H1 (cell line): ENCODE measurements around the gene FBXO21. TPM values are rescaled to one million over a fixed set of nuclear protein-coding genes. Genes with fewer than 3 reads are reported as not detected.

Experiments used
- CTCF ChIA-PET: fragments of 300-600 bp; sonication (Branson Sonifier 250); formaldehyde crosslinking; loops from one replicate; lab custom pipeline; 2021; ENCODE audit not compliant: partially characterized antibody; lab: Charles Lee
- POLR2A ChIA-PET: fragments of 300-600 bp; sonication (Branson Sonifier 250); formaldehyde crosslinking; loops from one replicate; lab custom pipeline; 2021; ENCODE audit warnings: inconsistent platforms; ENCODE audit not compliant: partially characterized antibody; lab: Charles Lee
- DNase-seq, 2 experiments: peaks; one replicate each; pipeline versions ENCODE4 v3.0.0 to v3.0.0-alpha.2; 2010 to 2022; ENCODE audit warnings: low spot score in 2 of 2, low read depth in 1 of 2, mixed read lengths in 1 of 2
- FAIRE-seq: peaks from 2 replicates; lab custom pipeline; 2011; peaks lifted over from hg19 to GRCh38; lab: Jason Lieb, UNC
- H2AFZ ChIP-seq: 2 replicates; pipeline ENCODE4 v1.8.1; 2012; ENCODE audit warnings: low read length, inconsistent platforms
- H2AK5ac ChIP-seq: 2 replicates; pipeline ENCODE4 v1.6.1; 2013; ENCODE audit warnings: low read depth, low read length
- H2BK120ac ChIP-seq: replicated peaks from 2 replicates; pipeline ENCODE3; 2013; ENCODE audit warnings: low read depth, low read length, inconsistent platforms
- H2BK12ac ChIP-seq: 2 replicates; pipeline ENCODE4 v1.6.1; 2013; ENCODE audit warnings: low read depth, low read length
- H2BK15ac ChIP-seq: 2 replicates; pipeline ENCODE4 v1.6.1; 2013; ENCODE audit warnings: low read length
- H2BK20ac ChIP-seq: 2 replicates; pipeline ENCODE4 v1.6.1; 2013; ENCODE audit warnings: low read length
- H2BK5ac ChIP-seq: 2 replicates; pipeline ENCODE4 v1.6.1; 2013; ENCODE audit warnings: low read depth, low read length
- H3K14ac ChIP-seq: 2 replicates; pipeline ENCODE4 v1.6.1; 2013; ENCODE audit warnings: inconsistent platforms; ENCODE audit not compliant: insufficient read length
- H3K18ac ChIP-seq: 2 replicates; pipeline ENCODE4 v1.6.1; 2013; ENCODE audit warnings: low read length; ENCODE audit errors: extremely low read depth
- H3K23ac ChIP-seq: 2 replicates; pipeline ENCODE4 v1.6.1; 2013; ENCODE audit warnings: inconsistent platforms; ENCODE audit not compliant: insufficient read length
- H3K23me2 ChIP-seq: 2 replicates; pipeline ENCODE4 v1.6.1; 2013; ENCODE audit warnings: low read depth, low read length
- H3K27ac ChIP-seq: 2 replicates; pipeline ENCODE4 v1.6.1; 2011; ENCODE audit warnings: low read depth, low read length, inconsistent platforms
- H3K27me3 ChIP-seq, 4 experiments: replicated peaks in 1 of 4; 1 replicate in 1 of 4; 2 replicates in 3 of 4; pipeline versions ENCODE4 v1.6.1 to v1.8.1; 2011 to 2013; ENCODE audit warnings: low read length in 3 of 4, mild to moderate bottlenecking in 3 of 4, inconsistent platforms in 2 of 4, mixed read lengths in 2 of 4, moderate library complexity in 1 of 4; ENCODE audit not compliant: control insufficient read depth in 3 of 4, insufficient read depth in 3 of 4; ENCODE audit errors: extremely low read depth in 1 of 4
- H3K36me3 ChIP-seq, 4 experiments: 2 replicates each; pipeline versions ENCODE4 v1.6.1 to v1.8.1; 2011 to 2013; ENCODE audit warnings: mild to moderate bottlenecking in 4 of 4, low read length in 3 of 4, moderate library complexity in 2 of 4, control low read depth in 1 of 4, inconsistent platforms in 1 of 4; ENCODE audit not compliant: insufficient read depth in 4 of 4, control insufficient read depth in 2 of 4
- H3K4ac ChIP-seq: replicated peaks from 2 replicates; pipeline ENCODE3; 2013; ENCODE audit warnings: low read length, low read depth, mixed read lengths, inconsistent platforms; ENCODE audit not compliant: insufficient read length
- H3K4me1 ChIP-seq, 4 experiments: replicated peaks in 1 of 4; 1 replicate in 1 of 4; 2 replicates in 3 of 4; pipeline versions ENCODE4 v1.6.1 to v1.8.1; 2011 to 2013; ENCODE audit warnings: low read length in 3 of 4, inconsistent platforms in 2 of 4, mixed read lengths in 1 of 4; ENCODE audit not compliant: insufficient read depth in 4 of 4, control insufficient read depth in 3 of 4
- H3K4me2 ChIP-seq, 2 experiments: 2 replicates each; pipeline versions ENCODE4 v1.6.1 to v1.8.1; 2011 to 2013; ENCODE audit warnings: low read depth in 2 of 2, low read length in 2 of 2, control low read depth in 1 of 2, inconsistent platforms in 1 of 2, mild to moderate bottlenecking in 1 of 2; ENCODE audit not compliant: insufficient read depth in 1 of 2
- H3K4me3 ChIP-seq, 4 experiments: fragments of 200-600, 300-600 bp in 1 of 4; sonication (generic), shearing (Covaris generic), sonication (Bioruptor Twin) in 1 of 4; 2 replicates each; pipeline versions ENCODE4 v1.5.1 to v1.8.1; 2011 to 2016; ENCODE audit warnings: low read length in 4 of 4, low read depth in 3 of 4, control low read depth in 2 of 4, inconsistent platforms in 2 of 4, mild to moderate bottlenecking in 2 of 4, mixed read lengths in 1 of 4, moderate library complexity in 1 of 4; ENCODE audit not compliant: insufficient read depth in 2 of 4; ENCODE audit errors: extremely low read depth in 1 of 4
- H3K56ac ChIP-seq: replicated peaks from 2 replicates; pipeline ENCODE3; 2013; ENCODE audit warnings: low read depth, mild to moderate bottlenecking, mixed read lengths, low read length, inconsistent platforms; ENCODE audit not compliant: insufficient read length
- H3K79me1 ChIP-seq: 2 replicates; pipeline ENCODE4 v1.6.1; 2013; ENCODE audit warnings: low read depth, low read length, control low read depth
- H3K79me2 ChIP-seq, 2 experiments: 2 replicates each; pipeline versions ENCODE4 v1.6.1 to v1.8.1; 2012 to 2013; ENCODE audit warnings: low read length in 2 of 2, mild to moderate bottlenecking in 2 of 2, inconsistent platforms in 1 of 2; ENCODE audit not compliant: insufficient read depth in 2 of 2, control insufficient read depth in 1 of 2
- H3K9ac ChIP-seq, 4 experiments: replicated peaks in 1 of 4; 1 replicate in 1 of 4; 2 replicates in 3 of 4; pipeline versions ENCODE4 v1.6.1 to v1.8.1; 2011 to 2013; ENCODE audit warnings: low read depth in 3 of 4, low read length in 3 of 4, control low read depth in 2 of 4, mild to moderate bottlenecking in 2 of 4, moderate library complexity in 2 of 4, inconsistent platforms in 1 of 4; ENCODE audit errors: extremely low read depth in 1 of 4
- H3K9me3 ChIP-seq, 2 experiments: 2 replicates each; pipeline versions ENCODE4 v1.6.1 to v1.8.1; 2012 to 2013; ENCODE audit warnings: mild to moderate bottlenecking in 2 of 2, moderate library complexity in 2 of 2, control low read depth in 1 of 2, inconsistent platforms in 1 of 2, low read depth in 1 of 2, low read length in 1 of 2, mixed read lengths in 1 of 2; ENCODE audit not compliant: insufficient read depth in 2 of 2
- H4K20me1 ChIP-seq, 2 experiments: replicated peaks in 1 of 2; 2 replicates each; pipeline versions ENCODE3 to v1.8.1; 2011 to 2013; ENCODE audit warnings: inconsistent platforms in 2 of 2, low read length in 2 of 2, mild to moderate bottlenecking in 1 of 2; ENCODE audit not compliant: insufficient read depth in 2 of 2, control insufficient read depth in 1 of 2
- H4K5ac ChIP-seq: 2 replicates; pipeline ENCODE4 v1.6.1; 2013; ENCODE audit warnings: low read length, low read depth, mixed read lengths, inconsistent platforms; ENCODE audit not compliant: insufficient read length
- H4K8ac ChIP-seq: 2 replicates; pipeline ENCODE4 v1.8.0; 2013; ENCODE audit warnings: mild to moderate bottlenecking, moderate library complexity, low read length, inconsistent platforms; ENCODE audit not compliant: insufficient read depth; ENCODE audit errors: extremely low read depth
- H4K91ac ChIP-seq: replicated peaks from 2 replicates; pipeline ENCODE3; 2013; ENCODE audit warnings: low read length, mixed read lengths, inconsistent platforms; ENCODE audit not compliant: insufficient read length
- CREB1 ChIP-seq: IDR thresholded peaks from 2 replicates; pipeline ENCODE4 v1.6.1; 2012; ENCODE audit warnings: inconsistent platforms
- FOSL1 ChIP-seq: IDR thresholded peaks from 2 replicates; pipeline ENCODE4 v1.6.1; 2011; ENCODE audit warnings: mild to moderate bottlenecking, low read depth, low read length, moderate library complexity; ENCODE audit not compliant: insufficient read depth
- JUND ChIP-seq: IDR thresholded peaks from 2 replicates; pipeline ENCODE4 v1.6.1; 2011; ENCODE audit warnings: mild to moderate bottlenecking, improper control_type of control experiment, low read length
- KDM5A ChIP-seq: fragments of 200-600 bp; IDR thresholded peaks from 2 replicates; pipeline ENCODE4 v1.7.1; 2012; ENCODE audit warnings: mild to moderate bottlenecking, low read length, inconsistent platforms, mixed read lengths
- NANOG ChIP-seq: IDR thresholded peaks from 2 replicates; pipeline ENCODE4 v1.6.1; 2011; ENCODE audit warnings: low read length, low read depth, mild to moderate bottlenecking, inconsistent platforms; ENCODE audit not compliant: insufficient read depth, poor library complexity, severe bottlenecking
- PHF8 ChIP-seq: fragments of 200-600 bp; sonication (generic); conservative IDR thresholded peaks from 2 replicates; pipeline ENCODE4 v1.7.1; 2012; ENCODE audit warnings: low read depth, mild to moderate bottlenecking, inconsistent platforms, low read length, moderate library complexity
- POLR2A ChIP-seq, 2 experiments: IDR thresholded peaks; 1 replicate in 1 of 2; 2 replicates in 1 of 2; pipeline ENCODE4 v1.6.1; 2011; ENCODE audit warnings: low read depth in 2 of 2, low read length in 2 of 2, mild to moderate bottlenecking in 2 of 2; ENCODE audit errors: control extremely low read depth in 1 of 2
- RNF2 ChIP-seq: fragments of 200-900, 300-1000 bp; sonication (generic); IDR thresholded peaks from 2 replicates; pipeline ENCODE4 v1.7.1; 2016; ENCODE audit warnings: borderline replicate concordance, low read depth, mild to moderate bottlenecking, antibody characterized with exemption, low read length; ENCODE audit not compliant: poor library complexity, severe bottlenecking; ENCODE audit errors: missing control alignments
- RXRA ChIP-seq: IDR thresholded peaks from 2 replicates; pipeline ENCODE4 v1.6.1; 2011; ENCODE audit warnings: low read depth, mild to moderate bottlenecking, low read length, moderate library complexity; ENCODE audit not compliant: insufficient read depth
- SIRT6 ChIP-seq: IDR thresholded peaks from one replicate; pipeline ENCODE4 v1.7.1; 2012; ENCODE audit warnings: low read length, inconsistent platforms
- SIX5 ChIP-seq: IDR thresholded peaks from 2 replicates; pipeline ENCODE4 v1.6.1; 2011; ENCODE audit warnings: mild to moderate bottlenecking, low read depth, low read length
- SP4 ChIP-seq: IDR thresholded peaks from 2 replicates; pipeline ENCODE4 v1.6.1; 2012; ENCODE audit warnings: low read length, inconsistent platforms
- ZNF274 ChIP-seq: IDR thresholded peaks from 2 replicates; pipeline ENCODE4 v1.7.0; 2012; ENCODE audit warnings: low read length, borderline replicate concordance; ENCODE audit errors: extremely low read depth
- WGBS, 2 experiments: shearing (Covaris generic) in 1 of 2; methylation state at CpG; one replicate each; pipeline versions ENCODE4 v1.1.6 to v1.1.7; 2013 to 2015; ENCODE audit warnings: low lambda C conversion rate in 2 of 2, mixed read lengths in 2 of 2, inconsistent platforms in 1 of 2, low coverage in 1 of 2, missing lambda C conversion rate in 1 of 2; ENCODE audit not compliant: insufficient replicate concordance in 2 of 2, insufficient coverage in 1 of 2, insufficient read length in 1 of 2; ENCODE audit errors: extremely low coverage in 1 of 2, missing lambda C conversion rate in 1 of 2; 5-methylcytosine and 5-hydroxymethylcytosine counted together
- polyA plus RNA-seq, 7 experiments: library from polyadenylated mRNA; depleted of rRNA in 3 of 7; stranded (reverse) in 5 of 7; unstranded in 2 of 7; fragments of >200 nt in 5 of 7; fragments of 200-250 nt in 2 of 7; gene quantifications; 1 replicate in 5 of 7; 2 replicates in 1 of 7; 4 replicates in 1 of 7; pipeline versions ENCODE4 v1.2.1 to v1.2.3, GENCODE V29; 2011 to 2013; ENCODE audit warnings: missing spikeins in 2 of 7, mixed read lengths in 2 of 7
- total RNA-seq: library from RNA; stranded (reverse); fragmentation: NEBNext Ultra II Directional; extraction: Animal tissue kit (Norgen Biotek cat#: 25700); gene quantifications from 2 replicates; pipeline ENCODE4 v1.2.1, GENCODE V29; 2021

The FBXO21 gene
- total and polyA plus RNA-seq, 2 of the 8 experiments (the other 6 are each of a cell fraction or from before 2014, with no cell fraction given) = 57.0 to 80.6 TPM

DNA sequence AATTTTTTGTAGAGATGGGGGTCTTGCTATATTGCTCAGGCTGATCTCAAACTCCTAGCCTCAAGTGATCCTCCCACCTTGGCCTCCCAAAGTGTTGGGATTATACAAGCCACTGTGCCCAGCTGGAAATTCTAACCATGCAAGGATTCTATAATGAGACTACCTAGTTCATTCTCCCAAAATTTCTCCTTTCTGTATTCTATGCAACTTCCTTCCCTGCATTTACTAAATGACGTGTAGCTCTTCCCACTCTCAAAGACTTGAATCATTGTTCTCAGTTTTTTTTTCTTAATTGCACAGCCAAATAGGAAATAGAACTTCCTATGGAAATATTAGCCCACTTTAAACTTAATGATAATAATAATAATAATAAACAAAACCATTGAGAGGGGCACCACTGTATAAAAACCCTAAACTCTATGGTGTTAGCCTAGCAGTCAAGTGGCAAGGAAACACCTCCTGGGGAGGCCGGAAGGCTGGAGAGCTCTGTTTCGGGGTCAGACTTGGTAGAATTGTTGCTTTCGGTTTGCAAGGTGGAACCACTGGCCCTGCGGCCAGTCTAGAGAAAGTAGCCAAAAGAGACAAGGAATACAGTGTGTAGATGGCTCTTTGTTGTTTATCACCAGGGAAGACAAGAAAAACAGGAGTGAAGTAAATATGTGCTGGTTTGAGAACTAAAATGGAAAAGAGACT, 51.1 kb downstream of the FBXO21 start:
- WGBS, 2 experiments = 85% methylated on average over 5 of the region's 5 CpGs; no CpG with 5 or more reads in 1 of the 2 experiments
- H3K9ac ChIP-seq = no peak overlapping the region
- peaks cover 0 to 5% of the 10 kb centered on the region in 2 experiments for H4K20me1 ChIP-seq
- no peaks in the 10 kb centered on the region for H3K9me3 ChIP-seq
- H3K79me1 ChIP-seq = no peaks in the 10 kb centered on the region
- H2BK15ac ChIP-seq = no peak overlapping the region
- H3K79me2 ChIP-seq = no peaks in the 10 kb centered on the region
- peaks cover 0 to 5% (median 0%) of the 10 kb centered on the region in 4 experiments; a peak in 3 of 7 replicates for H3K4me1 ChIP-seq
- H2BK120ac ChIP-seq = no peak overlapping the region
- H4K8ac ChIP-seq = no peak overlapping the region
- no peak overlapping the region for H3K18ac ChIP-seq
- no peak overlapping the region for H3K23ac ChIP-seq
- no peaks in the 10 kb centered on the region for H3K23me2 ChIP-seq
- no peak overlapping the region for H4K91ac ChIP-seq
- no peak overlapping the region for H3K4me2 ChIP-seq
- H3K4ac ChIP-seq = no peak overlapping the region
- H3K36me3 ChIP-seq = peaks cover 0 to 5% (median 0%) of the 10 kb centered on the region in 4 experiments; a peak in 3 of 8 replicates
- no peak overlapping the region for H2BK20ac ChIP-seq
- no peak for FAIRE-seq
- no peak overlapping the region for H3K14ac ChIP-seq
- H3K56ac ChIP-seq = no peak overlapping the region
- no peak overlapping the region for H2AFZ ChIP-seq
- no peak overlapping the region for H3K27ac ChIP-seq
- no peak overlapping the region for H2BK12ac ChIP-seq
- DNase-seq = no peak
- no peak overlapping the region for H4K5ac ChIP-seq
- no peaks in the 10 kb centered on the region for H3K27me3 ChIP-seq
- no peak overlapping the region for H3K4me3 ChIP-seq
- no peak overlapping the region for H2BK5ac ChIP-seq
- ChIA-PET POLR2A (interaction anchor here (0.7 to 1.7 kb wide), 5 partner anchors 9 to 433 kb away, joined by 3 to 7 read pairs (median 4); no protein-coding TSS in a partner anchor), CTCF (interaction anchor here (0.6 to 3.4 kb wide), 10 partner anchors 9 to 1161 kb away, joined by 3 to 12 read pairs (median 3); no protein-coding TSS in a partner anchor)
- no peak overlapping the region for H2AK5ac ChIP-seq
- TF ChIP-seq CREB1 (no peak), JUND (no peak), SIRT6 (no peak), ZNF274 (no peak), KDM5A (no peak), POLR2A (IDR thresholded peaks at IDR 0.05; ENCODE audit: control extremely low read depth in 1 of 2, low read depth in 2 of 2, low read length in 2 of 2) (no peak), RNF2 (no peak), FOSL1 (no peak), SP4 (no peak), NANOG (no peak), PHF8 (no peak), RXRA (no peak), SIX5 (no peak)
